DOHH2 (cell line): ENCODE data around the gene PPP1R15A.
"Not testable (repeated sequence)": the region's sequence is repeated elsewhere in the genome, so short reads cannot be mapped to it uniquely, and the experiment has no call there.

Source experiments
- EZH2phosphoT487 ChIP-seq: fragments of 200-600 bp; sonication (generic); IDR thresholded peaks from 2 replicates; pipeline ENCODE4 v1.6.1; 2017; ENCODE audit warnings: borderline replicate concordance, mild to moderate bottlenecking, antibody characterized with exemption, low read length, moderate library complexity, mixed read lengths
- TF ChIP-seq, protein P1 (sequence below): fragments of 200-600 bp; sonication (generic); IDR thresholded peaks from one replicate; pipeline ENCODE4 v1.5.1; 2014; ENCODE audit warnings: antibody characterized with exemption, mild to moderate bottlenecking, low read depth, low read length; ENCODE audit not compliant: poor library complexity, severe bottlenecking

DNA sequence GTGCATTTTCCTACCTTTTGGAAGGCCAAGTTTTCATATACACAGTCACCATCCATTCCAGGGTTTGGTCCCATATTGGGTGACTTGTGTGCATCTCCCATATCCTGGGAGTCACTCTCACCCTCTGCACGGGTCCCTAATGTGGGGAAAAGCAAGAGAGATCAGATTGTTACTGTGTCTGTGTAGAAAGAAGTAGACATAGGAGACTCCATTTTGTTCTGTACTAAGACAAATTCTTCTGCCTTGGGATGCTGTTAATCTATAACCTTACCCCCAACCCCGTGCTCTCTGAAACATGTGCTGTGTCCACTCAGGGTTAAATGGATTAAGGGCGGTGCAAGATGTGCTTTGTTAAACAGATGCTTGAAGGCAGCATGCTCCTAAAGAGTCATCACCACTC, 17.3 kb downstream of the PPP1R15A start:
- TF ChIP-seq, protein P1, sequence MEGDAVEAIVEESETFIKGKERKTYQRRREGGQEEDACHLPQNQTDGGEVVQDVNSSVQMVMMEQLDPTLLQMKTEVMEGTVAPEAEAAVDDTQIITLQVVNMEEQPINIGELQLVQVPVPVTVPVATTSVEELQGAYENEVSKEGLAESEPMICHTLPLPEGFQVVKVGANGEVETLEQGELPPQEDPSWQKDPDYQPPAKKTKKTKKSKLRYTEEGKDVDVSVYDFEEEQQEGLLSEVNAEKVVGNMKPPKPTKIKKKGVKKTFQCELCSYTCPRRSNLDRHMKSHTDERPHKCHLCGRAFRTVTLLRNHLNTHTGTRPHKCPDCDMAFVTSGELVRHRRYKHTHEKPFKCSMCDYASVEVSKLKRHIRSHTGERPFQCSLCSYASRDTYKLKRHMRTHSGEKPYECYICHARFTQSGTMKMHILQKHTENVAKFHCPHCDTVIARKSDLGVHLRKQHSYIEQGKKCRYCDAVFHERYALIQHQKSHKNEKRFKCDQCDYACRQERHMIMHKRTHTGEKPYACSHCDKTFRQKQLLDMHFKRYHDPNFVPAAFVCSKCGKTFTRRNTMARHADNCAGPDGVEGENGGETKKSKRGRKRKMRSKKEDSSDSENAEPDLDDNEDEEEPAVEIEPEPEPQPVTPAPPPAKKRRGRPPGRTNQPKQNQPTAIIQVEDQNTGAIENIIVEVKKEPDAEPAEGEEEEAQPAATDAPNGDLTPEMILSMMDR: not testable (repeated sequence)
- TF ChIP-seq EZH2phosphoT487: not testable (repeated sequence)
